ENCODE data around the gene IL10RA. TPM values are rescaled to one million over a fixed set of nuclear protein-coding genes. Genes with fewer than 3 reads are reported as not detected.

The IL10RA gene
- polyA plus RNA-seq, 1 experiment: not detected

DNA sequence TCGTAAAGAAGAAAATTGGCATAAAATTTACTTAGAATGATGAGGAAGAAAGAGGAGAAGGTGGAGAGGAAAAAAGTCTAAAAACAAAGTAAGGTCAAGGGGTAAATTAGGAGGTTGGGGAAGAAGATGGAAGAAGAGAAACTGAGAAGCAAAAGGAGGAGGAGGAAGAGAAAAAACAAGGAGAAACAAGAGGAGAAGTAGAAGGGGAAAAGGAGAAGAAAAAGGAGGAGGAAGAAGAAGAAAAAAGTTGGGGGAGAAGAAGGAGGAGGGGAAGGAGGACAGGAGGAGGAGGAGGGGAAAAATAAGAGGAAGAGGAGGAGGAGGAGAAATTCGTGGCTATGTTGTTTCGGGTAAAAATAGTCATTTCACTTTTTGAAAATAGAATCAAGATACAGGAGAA lies 42.4 kb downstream of the IL10RA start:
- H3K27me3 ChIP-seq (ENCODE audit: control insufficient read depth, insufficient read depth, low read length): no peaks in the 10 kb centered on the region
- TF ChIP-seq, protein P1, sequence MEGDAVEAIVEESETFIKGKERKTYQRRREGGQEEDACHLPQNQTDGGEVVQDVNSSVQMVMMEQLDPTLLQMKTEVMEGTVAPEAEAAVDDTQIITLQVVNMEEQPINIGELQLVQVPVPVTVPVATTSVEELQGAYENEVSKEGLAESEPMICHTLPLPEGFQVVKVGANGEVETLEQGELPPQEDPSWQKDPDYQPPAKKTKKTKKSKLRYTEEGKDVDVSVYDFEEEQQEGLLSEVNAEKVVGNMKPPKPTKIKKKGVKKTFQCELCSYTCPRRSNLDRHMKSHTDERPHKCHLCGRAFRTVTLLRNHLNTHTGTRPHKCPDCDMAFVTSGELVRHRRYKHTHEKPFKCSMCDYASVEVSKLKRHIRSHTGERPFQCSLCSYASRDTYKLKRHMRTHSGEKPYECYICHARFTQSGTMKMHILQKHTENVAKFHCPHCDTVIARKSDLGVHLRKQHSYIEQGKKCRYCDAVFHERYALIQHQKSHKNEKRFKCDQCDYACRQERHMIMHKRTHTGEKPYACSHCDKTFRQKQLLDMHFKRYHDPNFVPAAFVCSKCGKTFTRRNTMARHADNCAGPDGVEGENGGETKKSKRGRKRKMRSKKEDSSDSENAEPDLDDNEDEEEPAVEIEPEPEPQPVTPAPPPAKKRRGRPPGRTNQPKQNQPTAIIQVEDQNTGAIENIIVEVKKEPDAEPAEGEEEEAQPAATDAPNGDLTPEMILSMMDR (IDR thresholded peaks at IDR 0.05; ENCODE audit: low read depth, low read length): no peak
- ChIA-PET POLR2A (no interaction called here), CTCF (no interaction called here)
- H3K27ac ChIP-seq (ENCODE audit: low read depth, low read length): no peak overlapping the region
- H3K9me3 ChIP-seq (ENCODE audit: control insufficient read depth, insufficient read depth, low read length): no peaks in the 10 kb centered on the region
- no peak overlapping the region for H3K4me3 ChIP-seq (ENCODE audit: low read depth, low read length)
- no peak for DNase-seq (ENCODE audit: low read depth, low spot score)

DNA sequence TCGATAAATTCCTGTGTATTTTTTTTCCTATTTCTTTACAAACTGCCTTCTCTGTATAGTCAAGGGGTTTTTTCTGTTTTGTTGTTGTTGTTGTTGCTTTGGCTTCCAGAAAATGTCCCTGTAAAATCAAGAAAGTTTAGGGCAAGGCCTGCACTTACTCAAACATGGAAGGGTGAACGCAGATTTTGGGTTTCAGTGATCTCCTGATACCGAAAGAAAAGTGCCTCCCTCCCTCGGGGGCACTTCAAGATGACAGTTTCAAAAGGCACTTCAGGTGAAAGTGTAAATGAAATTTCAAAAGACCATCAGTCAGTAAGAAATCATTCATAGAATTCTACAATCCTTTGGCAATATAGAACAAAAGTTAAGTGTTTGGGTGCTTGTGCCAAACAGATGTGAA lies 47.2 kb downstream of the IL10RA start:
- no peak overlapping the region for H3K27ac ChIP-seq (ENCODE audit: low read depth, low read length)
- TF ChIP-seq, protein P1 (IDR thresholded peaks at IDR 0.05; ENCODE audit: low read depth, low read length): no peak
- H3K9me3 ChIP-seq (ENCODE audit: control insufficient read depth, insufficient read depth, low read length): no peaks in the 10 kb centered on the region
- CTCF ChIA-PET: no interaction called here
- POLR2A ChIA-PET: no interaction called here
- no peak for DNase-seq (ENCODE audit: low read depth, low spot score)
- H3K4me3 ChIP-seq (ENCODE audit: low read depth, low read length): no peak overlapping the region
- no peaks in the 10 kb centered on the region for H3K27me3 ChIP-seq (ENCODE audit: control insufficient read depth, insufficient read depth, low read length)

DNA sequence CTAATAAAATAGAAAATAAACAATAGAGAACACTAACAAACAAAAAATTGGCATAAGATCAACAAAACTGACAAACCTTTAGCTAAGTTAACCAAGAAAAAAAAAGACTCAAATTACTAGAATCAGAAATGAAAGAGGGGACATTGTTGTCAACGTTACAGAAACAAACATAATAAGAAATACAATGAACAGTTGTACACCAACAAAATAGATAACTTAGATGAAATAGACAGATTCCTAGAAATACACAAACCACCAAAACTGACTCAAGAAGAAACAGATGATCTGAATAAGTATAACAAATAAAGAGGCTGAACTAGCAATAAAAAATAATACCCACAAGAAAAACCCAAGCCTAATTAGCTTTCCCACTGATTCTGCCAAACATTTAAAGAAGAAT lies 55.9 kb downstream of the IL10RA start:
- H3K4me3 ChIP-seq (ENCODE audit: low read depth, low read length): no peak overlapping the region
- H3K27me3 ChIP-seq (ENCODE audit: control insufficient read depth, insufficient read depth, low read length): no peaks in the 10 kb centered on the region
- H3K9me3 ChIP-seq (ENCODE audit: control insufficient read depth, insufficient read depth, low read length): no peaks in the 10 kb centered on the region
- DNase-seq (ENCODE audit: low read depth, low spot score): no peak
- POLR2A ChIA-PET: no interaction called here
- H3K27ac ChIP-seq (ENCODE audit: low read depth, low read length): no peak overlapping the region
- TF ChIP-seq, protein P1 (IDR thresholded peaks at IDR 0.05; ENCODE audit: low read depth, low read length): no peak
- CTCF ChIA-PET: interaction anchor here (0.8 to 2.5 kb wide), 3 partner anchors 11 to 223 kb away, joined by 3 to 10 read pairs (median 3); no protein-coding TSS in a partner anchor

DNA sequence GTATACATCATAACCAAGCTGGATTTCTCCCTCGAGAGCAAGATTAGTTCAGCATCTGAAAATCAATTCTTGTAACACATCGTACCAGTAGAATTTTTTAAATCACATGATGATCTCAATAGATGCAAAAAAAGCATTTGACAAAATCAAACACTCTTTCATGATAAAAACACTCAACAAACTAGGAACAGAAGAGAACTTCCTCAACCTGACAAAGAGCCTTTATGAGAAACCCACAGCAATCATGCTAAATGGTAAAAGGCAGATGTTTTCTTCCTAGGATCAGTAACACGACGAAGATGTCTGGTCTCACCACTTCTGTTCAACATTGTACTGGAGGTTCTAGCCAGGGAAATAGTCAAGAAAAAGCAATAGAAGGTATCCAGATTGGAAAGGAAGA lies 56.6 kb downstream of the IL10RA start:
- ChIA-PET POLR2A (no interaction called here), CTCF (interaction anchor here (0.8 to 2.5 kb wide), 3 partner anchors 10 to 224 kb away, joined by 3 to 10 read pairs (median 3); no protein-coding TSS in a partner anchor)
- Histone ChIP-seq H3K9me3 (ENCODE audit: control insufficient read depth, insufficient read depth, low read length) (no peaks in the 10 kb centered on the region), H3K27ac (ENCODE audit: low read depth, low read length) (no peak overlapping the region), H3K27me3 (ENCODE audit: control insufficient read depth, insufficient read depth, low read length) (peaks cover 2% of the 10 kb centered on the region), H3K4me3 (ENCODE audit: low read depth, low read length) (no peak overlapping the region)
- DNase-seq (ENCODE audit: low read depth, low spot score): no peak
- TF ChIP-seq, protein P1 (IDR thresholded peaks at IDR 0.05; ENCODE audit: low read depth, low read length): no peak

DNA sequence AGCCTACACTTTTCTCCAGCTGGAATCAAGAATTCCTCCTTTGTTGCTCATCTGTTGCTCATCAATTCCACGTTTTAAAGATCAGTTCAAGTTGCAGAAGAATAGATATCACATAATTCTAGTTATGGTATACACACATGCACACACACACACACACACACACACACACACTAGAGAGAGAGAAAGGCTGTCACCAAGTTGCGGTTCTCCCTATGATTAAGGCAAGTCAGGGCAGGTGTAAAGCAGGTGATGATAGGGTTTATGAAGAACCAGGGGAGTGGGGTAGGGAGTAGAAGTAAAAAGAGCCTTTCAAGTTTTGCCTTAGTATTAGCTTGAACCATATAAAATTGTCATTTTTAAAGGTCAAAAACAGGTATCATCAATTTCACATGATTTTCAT lies 59.0 kb downstream of the IL10RA start:
- TF ChIP-seq, protein P1 (IDR thresholded peaks at IDR 0.05; ENCODE audit: low read depth, low read length): no peak
- H3K4me3 ChIP-seq (ENCODE audit: low read depth, low read length): no peak overlapping the region
- ChIA-PET CTCF (no interaction called here), POLR2A (no interaction called here)
- no peak overlapping the region for H3K27ac ChIP-seq (ENCODE audit: low read depth, low read length)
- no peaks in the 10 kb centered on the region for H3K9me3 ChIP-seq (ENCODE audit: control insufficient read depth, insufficient read depth, low read length)
- no peak for DNase-seq (ENCODE audit: low read depth, low spot score)
- H3K27me3 ChIP-seq (ENCODE audit: control insufficient read depth, insufficient read depth, low read length): peaks cover 2% of the 10 kb centered on the region

Data from AG04450 (cell line).